Stimulated activated CD8-positive, alpha-beta memory T cell treated with anti-CD3 and anti-CD28 coated beads, Interleukin-7, amount 100 ng/mL, for 4 hours (primary cell): ENCODE results near the gene SLC4A8.
"Not testable (repeated sequence)": the region's sequence is repeated elsewhere in the genome, so short reads cannot be mapped to it uniquely, and the experiment has no call there.

Experiments
- DNase-seq, 2 donors: peaks; one replicate each; pipeline ENCODE4 v3.0.0-alpha.2; 2020; ENCODE audit warnings: low read depth in 2 of 2

The SLC4A8 gene

GRCh38 chr12:51429700-51430099 is 5.1 kb downstream of the SLC4A8 start:
- no peak for DNase-seq

DNA sequence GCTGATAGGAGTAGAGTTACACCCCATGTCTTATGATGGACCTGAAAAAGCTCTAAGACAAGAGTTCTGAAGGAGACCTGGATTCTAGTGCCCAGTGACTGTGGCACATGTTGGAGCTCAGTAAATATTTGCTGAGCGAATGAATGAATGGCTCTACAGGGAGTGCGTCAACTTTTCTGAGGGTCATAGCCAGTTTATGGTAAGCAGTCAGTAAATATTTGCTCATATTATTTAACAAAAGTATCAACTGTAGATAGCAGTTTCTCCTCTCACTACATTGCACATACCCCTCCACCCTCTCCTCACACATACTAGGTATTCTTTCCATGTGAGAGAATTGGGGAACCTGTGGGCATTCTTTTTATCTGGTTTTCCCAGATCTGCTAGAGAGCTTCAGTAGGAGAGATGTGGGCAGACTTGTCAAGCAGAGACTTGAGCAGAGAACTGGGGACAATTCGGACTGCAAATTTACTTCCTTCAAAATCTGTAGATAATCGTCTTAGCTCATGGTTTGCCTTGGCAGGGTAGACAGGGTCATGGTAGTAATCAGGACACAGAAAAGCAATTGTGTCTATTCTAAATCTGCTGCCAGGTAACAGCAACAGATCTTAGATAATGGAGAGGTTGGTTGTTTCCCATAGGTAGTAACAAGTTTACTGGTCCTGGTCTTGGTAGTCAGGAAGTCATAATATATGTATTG is 5.7 kb downstream of the SLC4A8 start:
- DNase-seq: no peak

DNA sequence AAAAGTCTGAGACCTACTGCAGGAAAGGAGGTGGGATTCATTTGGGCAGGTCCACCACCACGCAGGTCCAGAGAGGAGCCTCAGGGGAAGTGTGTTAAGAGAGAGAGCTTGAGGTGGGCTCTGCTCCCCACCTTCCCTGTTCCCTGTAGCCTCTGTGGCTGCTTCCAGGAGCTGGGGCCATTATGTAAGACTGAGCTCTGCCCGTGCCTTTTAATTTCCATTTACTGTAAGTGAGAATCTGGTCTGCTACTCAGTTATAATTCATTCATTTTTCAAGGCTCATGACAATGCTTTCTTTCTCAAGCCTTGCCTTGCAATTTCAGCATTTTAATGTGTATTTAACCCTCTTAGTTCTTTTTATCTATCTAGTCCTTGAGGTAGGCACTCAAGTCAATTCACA is 8.3 kb downstream of the SLC4A8 start:
- DNase-seq: no peak

GRCh38 chr12:51434305-51434704 is 9.7 kb downstream of the SLC4A8 start:
- no peak for DNase-seq

DNA sequence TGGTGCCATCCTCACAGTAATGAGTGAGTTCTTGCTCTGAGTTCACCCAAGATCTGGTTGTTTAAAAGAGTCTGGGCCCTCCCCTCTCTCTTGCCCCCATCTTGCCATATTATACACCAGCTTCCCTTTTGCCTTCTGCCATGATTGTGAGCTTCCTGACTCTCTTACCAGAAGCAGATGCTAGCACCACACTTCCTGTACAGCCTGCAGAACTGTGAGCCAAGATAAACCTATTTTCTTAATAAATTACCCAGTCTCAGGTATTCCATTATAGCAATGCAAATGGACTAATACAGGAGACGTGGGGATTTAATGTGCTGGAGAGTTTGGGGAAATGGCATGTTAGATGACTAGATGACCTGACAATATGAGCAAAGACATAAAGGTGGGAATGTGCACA is 12.8 kb downstream of the SLC4A8 start:
- no peak for DNase-seq

- DNase-seq: no peak
These were observed 14.7 kb downstream of the SLC4A8 start for GRCh38 chr12:51439330-51439729.

DNA sequence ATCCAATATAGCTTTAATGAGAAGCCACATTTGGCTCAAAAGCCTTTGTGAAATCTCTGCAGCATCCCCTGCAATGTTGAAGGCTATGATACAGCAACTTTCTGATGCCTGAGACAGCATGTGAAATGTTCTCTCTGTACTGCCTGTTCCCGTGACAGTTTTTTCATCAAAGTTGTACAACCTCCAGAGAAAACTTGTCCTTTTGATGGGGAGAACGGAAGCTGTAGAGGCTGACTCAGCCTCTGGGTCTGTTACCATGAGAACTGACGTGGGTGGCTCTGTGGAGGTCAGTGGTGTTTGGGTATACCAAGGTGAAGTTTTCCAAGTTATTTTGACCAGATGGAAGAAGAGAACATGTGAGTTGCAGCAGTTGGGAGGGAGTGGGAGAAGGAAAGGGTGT is 17.0 kb downstream of the SLC4A8 start:
- DNase-seq: no peak

- no peak for DNase-seq
These were observed 17.7 kb downstream of the SLC4A8 start for GRCh38 chr12:51442324-51442723.

DNA sequence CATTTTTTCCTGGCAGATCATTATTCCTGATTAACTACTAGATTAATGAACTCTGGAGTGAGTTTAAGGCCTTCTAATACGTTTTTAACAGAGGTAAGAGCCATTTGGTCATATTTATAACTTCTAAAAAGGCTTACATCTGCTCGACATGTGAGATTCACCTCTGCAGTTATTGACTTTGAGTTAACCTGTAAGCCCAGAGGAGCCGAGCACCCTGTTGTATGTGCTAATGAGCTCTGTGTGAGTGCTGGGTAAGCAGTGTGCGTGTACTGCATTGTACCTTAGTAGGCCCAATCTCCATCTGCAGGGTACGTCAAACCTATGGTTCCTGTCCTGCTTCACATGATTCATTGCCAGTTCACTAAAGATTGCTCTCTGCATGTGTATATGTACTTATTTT is 18.9 kb downstream of the SLC4A8 start:
- DNase-seq: no peak

GRCh38 chr12:51448618-51449256 is 24.1 kb downstream of the SLC4A8 start:
- no peak for DNase-seq

DNA sequence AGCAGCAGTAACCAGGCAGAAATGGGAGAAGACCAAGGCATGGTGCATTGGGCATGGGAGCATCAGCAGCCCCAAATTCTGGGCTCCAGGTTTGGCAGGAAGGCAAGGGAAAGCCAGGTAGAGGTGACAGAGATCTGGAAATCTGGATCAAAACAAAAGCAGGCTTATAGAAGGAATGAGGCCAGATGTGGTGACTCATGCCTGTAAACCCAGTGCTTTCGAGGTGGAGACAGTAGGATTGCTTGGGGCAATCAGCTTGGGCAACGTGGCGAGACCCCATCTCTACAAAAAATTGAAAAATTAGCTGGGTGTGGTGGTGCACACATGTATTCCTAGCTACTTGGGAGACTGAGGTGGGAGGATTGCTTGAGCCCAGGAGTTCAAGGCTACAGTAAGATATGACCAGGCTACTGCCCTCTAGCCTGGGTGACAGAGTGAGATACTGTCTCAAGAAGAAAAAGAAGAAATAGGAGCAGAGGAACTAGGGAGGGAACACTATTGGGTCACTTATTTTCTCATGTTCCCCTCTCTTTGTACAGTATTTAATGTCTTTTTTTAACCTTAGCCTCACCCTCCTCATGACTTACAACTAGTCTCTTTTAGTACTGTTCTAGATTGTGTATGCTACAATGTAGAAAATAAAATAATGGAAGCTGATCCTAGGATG is 25.1 kb downstream of the SLC4A8 start:
- DNase-seq: no peak

DNA sequence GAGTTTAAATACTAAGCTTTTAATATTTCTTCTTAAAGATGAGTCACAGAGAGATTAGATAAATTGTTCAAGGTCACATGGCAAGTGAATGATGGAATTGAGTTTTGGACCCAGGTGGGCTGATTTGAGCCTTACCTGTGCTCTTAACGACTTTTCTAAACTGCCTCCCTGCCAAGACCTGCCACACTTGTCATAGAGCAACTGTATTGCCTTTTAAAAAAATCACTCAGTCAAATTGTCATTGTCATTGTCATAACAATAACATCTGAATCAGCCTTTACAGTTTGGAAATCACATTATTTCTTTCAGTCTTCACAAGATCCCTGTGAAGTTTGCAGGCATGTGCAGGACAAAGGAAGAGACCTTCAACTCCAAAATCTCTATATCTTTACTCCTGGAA is 25.7 kb downstream of the SLC4A8 start:
- DNase-seq: no peak

- no peak for DNase-seq
These were observed 26.2 kb downstream of the SLC4A8 start for GRCh38 chr12:51450806-51451205.

DNA sequence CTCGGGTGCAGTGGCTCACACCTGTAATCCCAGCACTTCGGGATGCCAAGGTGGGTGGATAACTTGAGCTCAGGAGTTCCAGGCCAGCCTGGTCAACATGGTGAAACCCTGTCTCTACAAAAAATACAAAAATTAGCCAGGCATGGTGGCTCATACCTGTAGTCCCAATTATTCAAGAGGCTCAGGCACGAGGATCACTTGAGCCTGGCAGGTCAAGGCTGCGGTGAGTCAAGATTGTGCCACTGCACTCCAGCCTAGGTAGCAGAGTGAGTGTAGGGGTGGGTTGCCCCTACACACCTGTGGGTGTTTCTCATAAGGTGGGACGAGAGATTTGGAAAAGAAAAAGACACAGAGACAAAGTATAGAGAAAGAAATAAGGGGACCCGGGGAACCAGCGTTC is 29.4 kb downstream of the SLC4A8 start:
- not testable (repeated sequence) for DNase-seq

- DNase-seq: not testable (repeated sequence)
These were observed 30.4 kb downstream of the SLC4A8 start for GRCh38 chr12:51455050-51455449.

DNA sequence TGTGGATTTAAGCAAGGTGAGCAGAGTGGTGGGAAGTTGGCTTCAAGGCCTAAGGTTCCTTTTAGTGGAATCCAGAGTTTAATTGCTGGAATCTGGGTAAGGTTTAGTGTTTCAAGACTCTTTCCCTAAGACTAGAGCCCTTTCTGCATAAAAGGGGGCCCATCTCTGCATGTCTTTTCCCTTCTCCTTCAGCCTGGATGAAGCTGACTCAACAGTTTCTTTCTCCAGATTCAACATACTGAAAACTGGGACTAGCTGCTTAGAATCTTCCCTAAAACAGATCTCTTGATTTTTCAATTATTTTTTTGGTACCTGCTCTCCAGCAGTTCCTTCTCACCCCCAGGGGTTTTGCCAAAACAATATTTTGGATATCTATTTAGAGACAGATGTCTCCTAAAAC is 34.0 kb downstream of the SLC4A8 start:
- no peak for DNase-seq

DNA sequence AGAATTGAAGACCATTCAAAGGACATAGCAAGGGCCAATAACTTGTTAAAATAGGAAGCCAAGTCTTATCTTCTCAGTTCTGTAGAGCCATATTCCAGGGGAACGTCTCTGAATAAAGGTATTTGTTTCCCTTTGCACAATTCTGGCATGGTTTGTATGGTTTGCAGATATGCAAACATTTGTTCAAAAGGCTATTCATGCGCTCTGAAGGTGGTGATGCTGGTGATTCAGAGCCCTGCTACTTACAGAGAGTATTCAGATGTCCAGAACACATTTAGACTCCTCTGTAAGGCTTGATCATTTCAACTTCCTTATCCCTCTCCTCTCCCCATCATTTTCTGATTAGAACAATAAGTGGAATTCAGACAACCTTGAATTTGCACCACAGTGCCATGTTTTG is 35.9 kb downstream of the SLC4A8 start:
- no peak for DNase-seq

DNA sequence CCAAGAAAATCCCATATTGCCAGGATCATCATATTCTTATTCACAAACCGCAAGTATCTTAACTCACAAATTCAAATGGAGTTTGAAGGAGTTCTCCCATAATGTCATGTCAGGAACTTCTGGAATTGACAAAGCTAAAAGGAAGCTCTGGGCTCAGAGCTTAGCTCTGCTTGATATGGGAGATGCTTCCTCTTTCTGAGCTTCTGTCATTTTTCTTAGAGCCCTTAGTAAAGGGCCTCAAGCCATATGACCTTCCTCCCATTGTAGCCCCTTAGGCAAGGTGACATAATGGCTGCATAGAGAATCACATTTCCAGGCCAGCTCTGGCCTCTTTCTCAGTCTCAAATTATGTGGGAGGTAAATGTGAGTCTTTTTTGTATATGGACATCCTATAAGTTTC is 40.9 kb downstream of the SLC4A8 start:
- DNase-seq: no peak

GRCh38 chr12:51470116-51470515 is 45.5 kb downstream of the SLC4A8 start:
- no peak for DNase-seq

DNA sequence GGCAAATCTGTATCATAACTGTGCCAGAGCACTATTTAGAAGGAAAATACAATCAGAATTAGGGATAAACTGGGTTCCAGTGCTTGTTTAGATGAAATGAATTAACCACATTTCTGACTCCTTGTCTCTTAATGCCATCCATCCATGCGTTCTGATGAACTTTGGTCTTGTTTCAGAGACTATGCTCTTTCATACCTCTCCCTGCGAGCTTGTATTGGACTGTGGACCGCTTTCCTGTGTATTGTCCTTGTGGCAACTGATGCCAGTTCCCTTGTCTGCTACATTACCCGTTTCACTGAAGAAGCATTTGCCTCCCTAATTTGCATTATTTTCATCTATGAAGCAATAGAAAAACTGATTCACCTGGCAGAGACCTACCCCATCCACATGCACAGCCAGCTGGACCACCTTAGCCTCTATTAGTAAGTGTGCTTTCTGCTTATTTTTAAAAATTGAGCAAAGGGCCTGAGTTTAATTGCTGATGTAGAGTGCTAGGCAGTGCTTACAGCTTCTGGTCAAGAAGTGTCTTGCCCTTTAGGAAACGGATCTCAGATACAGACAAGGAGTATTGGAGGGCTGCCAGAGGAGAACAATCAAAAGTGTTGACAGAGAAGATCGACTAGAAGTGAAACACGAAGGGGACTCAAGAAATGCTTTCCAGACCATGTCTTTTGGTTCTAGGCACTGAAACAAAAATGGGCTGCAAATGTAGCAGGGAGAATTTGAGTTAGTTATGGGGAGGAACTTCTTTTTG is 46.7 kb downstream of the SLC4A8 start:
- DNase-seq: no peak

GRCh38 chr12:51472984-51473383 is 48.4 kb downstream of the SLC4A8 start:
- no peak for DNase-seq

- no peak for DNase-seq
These were observed 49.3 kb downstream of the SLC4A8 start for GRCh38 chr12:51473947-51474346.

DNA sequence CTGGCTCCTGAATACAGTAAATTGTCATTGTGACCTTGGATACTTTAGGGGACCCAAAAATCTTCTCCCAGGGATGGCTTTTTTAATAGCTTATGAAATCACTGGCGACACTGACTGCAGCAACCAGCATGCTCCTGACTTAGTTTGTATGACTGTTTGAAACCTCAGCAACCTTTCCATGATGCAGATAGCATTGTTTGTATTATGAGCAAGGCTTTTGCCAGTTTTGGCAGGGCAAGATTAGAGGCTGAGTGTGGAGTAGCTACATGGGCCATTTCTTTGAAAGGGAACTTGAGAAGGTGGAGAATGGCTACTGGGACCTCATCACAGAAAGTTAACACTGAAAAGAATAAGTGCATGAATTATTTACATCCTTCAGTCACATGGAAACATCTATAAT is 50.9 kb downstream of the SLC4A8 start:
- no peak for DNase-seq
